HCT116 (cell line): ENCODE results near the gene DHRS7B. TPM values are rescaled to one million over a fixed set of nuclear protein-coding genes. Genes with fewer than 3 reads are reported as not detected.
"Not testable (repeated sequence)": the region's sequence is repeated elsewhere in the genome, so short reads cannot be mapped to it uniquely, and the experiment has no call there.

Source experiments
- ATAC-seq: fragments of 200-7000 bp; cut with Tn5 transposase; 2 replicates; pipeline ENCODE4 v1.9.1; 2020; ENCODE audit warnings: mild to moderate bottlenecking, moderate library complexity
- BruUV-seq: library from RNA; stranded (reverse); fragments of 400-500 nt; replicated peaks from 2 replicates; lab custom pipeline; 2021; lab: Mats Ljungman, UMichigan
- CTCF ChIA-PET: fragments of 300-600 bp; sonication (Branson Sonifier 250); formaldehyde crosslinking; loops from one replicate; lab custom pipeline; 2021; ENCODE audit warnings: antibody characterized with exemption; lab: Charles Lee
- POLR2A ChIA-PET: fragments of 300-600, 350-600 bp; sonication (Branson Sonifier 250); formaldehyde crosslinking; loops from one replicate; lab custom pipeline; 2021; ENCODE audit warnings: antibody characterized with exemption; lab: Charles Lee
- RAD21 ChIA-PET, 2 experiments: fragments of 300-600 bp; sonication (Branson Sonifier 250); formaldehyde crosslinking; loops; one replicate each; lab custom pipeline; 2023; ENCODE audit warnings: low total read pairs in 2 of 2; ENCODE audit not compliant: uncharacterized antibody in 2 of 2, unreplicated experiment in 2 of 2, low non-redundant PET in 1 of 2; lab: Charles Lee
- DNase-seq: peaks from one replicate; pipeline ENCODE4 v3.0.0-alpha.2; 2010; ENCODE audit warnings: low read depth, low spot score
- H2AFZ ChIP-seq: fragments of 200-600 bp; shearing (Covaris generic), sonication (generic); 2 replicates; pipeline ENCODE4 v1.6.1; 2017; ENCODE audit warnings: low read depth, mixed run types, mixed read lengths, antibody characterized with exemption, low read length; ENCODE audit not compliant: poor library complexity, severe bottlenecking
- H3K27ac ChIP-seq: 2 replicates; pipeline ENCODE4 v1.5.1; 2012; ENCODE audit warnings: low read depth, low read length
- H3K27me3 ChIP-seq: fragments of 200-600 bp; sonication (generic); 2 replicates; pipeline ENCODE4 v1.6.1; 2016; ENCODE audit warnings: mixed run types, low read length, mixed read lengths; ENCODE audit not compliant: insufficient read depth
- H3K36me3 ChIP-seq, 2 experiments: fragments of 200-500 bp in 1 of 2; fragments of 200-600 bp in 1 of 2; sonication (Bioruptor generic) in 1 of 2; sonication (generic) in 1 of 2; 2 replicates each; pipeline versions ENCODE4 v1.5.1 to v1.6.1; 2014 to 2016; ENCODE audit warnings: low read length in 2 of 2, inconsistent platforms in 1 of 2, mixed read lengths in 1 of 2, mixed run types in 1 of 2; ENCODE audit not compliant: insufficient read depth in 2 of 2, control insufficient read depth in 1 of 2
- H3K4me1 ChIP-seq, 2 experiments: fragments of 200-600 bp in 1 of 2; sonication (generic) in 1 of 2; 2 replicates each; pipeline versions ENCODE4 v1.5.1 to v1.6.1; 2012 to 2017; ENCODE audit warnings: low read length in 2 of 2, inconsistent platforms in 1 of 2, mild to moderate bottlenecking in 1 of 2, mixed read lengths in 1 of 2, mixed run types in 1 of 2, moderate library complexity in 1 of 2; ENCODE audit not compliant: insufficient read depth in 2 of 2, control insufficient read depth in 1 of 2
- H3K4me2 ChIP-seq: fragments of 200-600 bp; sonication (generic); 2 replicates; pipeline ENCODE4 v1.6.1; 2017; ENCODE audit warnings: mixed run types, low read length, mixed read lengths
- H3K4me3 ChIP-seq, 2 experiments: fragments of 200-600 bp in 1 of 2; sonication (generic) in 1 of 2; replicated peaks in 1 of 2; 2 replicates each; pipeline ENCODE4 v1.5.1; 2011 to 2016; ENCODE audit warnings: low read length in 2 of 2, control low read depth in 1 of 2, low read depth in 1 of 2, mild to moderate bottlenecking in 1 of 2, mixed read lengths in 1 of 2, mixed run types in 1 of 2
- H3K79me2 ChIP-seq: fragments of 200-600 bp; sonication (generic); 2 replicates; pipeline ENCODE4 v1.6.1; 2017; ENCODE audit warnings: mild to moderate bottlenecking, mixed run types, low read length, moderate library complexity, mixed read lengths; ENCODE audit not compliant: insufficient read depth
- H3K9ac ChIP-seq: fragments of 200-600 bp; sonication (generic); 2 replicates; pipeline ENCODE4 v1.6.1; 2016; ENCODE audit warnings: low read length, mixed read lengths
- H3K9me2 ChIP-seq: fragments of 200-600 bp; sonication (generic), shearing (Covaris generic); 2 replicates; pipeline ENCODE4 v1.6.1; 2017; ENCODE audit warnings: mixed run types, mild to moderate bottlenecking, moderate library complexity; ENCODE audit not compliant: insufficient read depth
- H3K9me3 ChIP-seq, 2 experiments: fragments of 200-500 bp in 1 of 2; fragments of 200-600 bp in 1 of 2; sonication (Bioruptor generic) in 1 of 2; sonication (generic) in 1 of 2; 2 replicates each; pipeline ENCODE4 v1.6.1; 2014 to 2017; ENCODE audit warnings: low read length in 2 of 2, mixed read lengths in 2 of 2, inconsistent platforms in 1 of 2, low read depth in 1 of 2, mild to moderate bottlenecking in 1 of 2, mixed run types in 1 of 2, moderate library complexity in 1 of 2; ENCODE audit not compliant: control insufficient read depth in 1 of 2, insufficient read depth in 1 of 2
- H4K20me1 ChIP-seq: fragments of 200-600 bp; sonication (generic), shearing (Covaris generic); 2 replicates; pipeline ENCODE4 v1.6.1; 2017; ENCODE audit warnings: mixed run types, mild to moderate bottlenecking, moderate library complexity; ENCODE audit not compliant: insufficient read depth
- CEBPB ChIP-seq: IDR thresholded peaks from 2 replicates; pipeline ENCODE4 v1.6.1; 2012; ENCODE audit warnings: low read depth
- EGR1 ChIP-seq: IDR thresholded peaks from 2 replicates; pipeline ENCODE4 v1.6.1; 2012; ENCODE audit warnings: low read depth
- ELF1 ChIP-seq: IDR thresholded peaks from 2 replicates; pipeline ENCODE4 v1.6.1; 2012; ENCODE audit warnings: low read depth, borderline replicate concordance
- EZH2 ChIP-seq: fragments of 200-600 bp; sonication (generic); IDR thresholded peaks from 2 replicates; pipeline ENCODE4 v1.6.1; 2017; ENCODE audit warnings: antibody characterized with exemption, mixed run types
- EZH2phosphoT487 ChIP-seq: fragments of 200-600 bp; IDR thresholded peaks from 2 replicates; pipeline ENCODE4 v1.6.1; 2018; ENCODE audit warnings: antibody characterized with exemption, borderline replicate concordance
- JUND ChIP-seq: IDR thresholded peaks from 2 replicates; pipeline ENCODE4 v1.6.1; 2012
- POLR2A ChIP-seq: IDR thresholded peaks from 2 replicates; pipeline ENCODE4 v1.7.0; 2011; ENCODE audit warnings: borderline replicate concordance; ENCODE audit not compliant: insufficient read depth, insufficient read length; ENCODE audit errors: extremely low read depth
- POLR2AphosphoS5 ChIP-seq: IDR thresholded peaks from 2 replicates; pipeline ENCODE4 v1.6.1; 2011; ENCODE audit warnings: mild to moderate bottlenecking, low read depth, low read length, moderate library complexity
- SRF ChIP-seq: IDR thresholded peaks from 2 replicates; pipeline ENCODE4 v1.6.1; 2012; ENCODE audit warnings: low read depth
- YY1 ChIP-seq: IDR thresholded peaks from 2 replicates; pipeline ENCODE4 v1.6.1; 2011; ENCODE audit warnings: low read length, low read depth, moderate library complexity, mild to moderate bottlenecking; ENCODE audit not compliant: insufficient replicate concordance; ENCODE audit errors: extremely low read depth
- ZNF274 ChIP-seq: fragments of 200-500 bp; sonication (Bioruptor generic); IDR thresholded peaks from 2 replicates; pipeline ENCODE4 v1.6.1; 2014; ENCODE audit warnings: mild to moderate bottlenecking, low read depth, low read length, inconsistent platforms
- intact Hi-C: fragments of 100-400 bp; cut with micrococcal nuclease; formaldehyde crosslinking; loops from 2 replicates; pipeline ENCODE4 v1.10.0; 2022
- total RNA-seq: library from RNA; stranded (reverse); gene quantifications from one replicate; pipeline ENCODE4 v1.2.1, GENCODE V29; 2021; ENCODE audit not compliant: unreplicated experiment
- TF ChIP-seq, protein P1 (sequence below): IDR thresholded peaks from 2 replicates; pipeline ENCODE4 v1.6.1; 2011; ENCODE audit warnings: mild to moderate bottlenecking, low read length, moderate library complexity; ENCODE audit not compliant: insufficient replicate concordance; ENCODE audit errors: extremely low read depth
- TF ChIP-seq, protein P2 (sequence below): IDR thresholded peaks from 2 replicates; pipeline ENCODE4 v1.6.1; 2012
- TF ChIP-seq, protein P3 (sequence below), 3 experiments: fragments of 200-600 bp in 1 of 3; sonication (generic) in 1 of 3; IDR thresholded peaks in 2 of 3; conservative IDR thresholded peaks in 1 of 3; 2 replicates each; pipeline ENCODE4 v1.5.1; 2012 to 2017; ENCODE audit warnings: low read depth in 2 of 3, low read length in 2 of 3, antibody characterized with exemption in 1 of 3, borderline replicate concordance in 1 of 3, control low read depth in 1 of 3, mild to moderate bottlenecking in 1 of 3, mixed read lengths in 1 of 3, mixed run types in 1 of 3, moderate library complexity in 1 of 3; ENCODE audit not compliant: insufficient read depth in 1 of 3

DHRS7B gene
- total RNA-seq, 1 experiment from 2014 or later = 19.6 TPM

DNA sequence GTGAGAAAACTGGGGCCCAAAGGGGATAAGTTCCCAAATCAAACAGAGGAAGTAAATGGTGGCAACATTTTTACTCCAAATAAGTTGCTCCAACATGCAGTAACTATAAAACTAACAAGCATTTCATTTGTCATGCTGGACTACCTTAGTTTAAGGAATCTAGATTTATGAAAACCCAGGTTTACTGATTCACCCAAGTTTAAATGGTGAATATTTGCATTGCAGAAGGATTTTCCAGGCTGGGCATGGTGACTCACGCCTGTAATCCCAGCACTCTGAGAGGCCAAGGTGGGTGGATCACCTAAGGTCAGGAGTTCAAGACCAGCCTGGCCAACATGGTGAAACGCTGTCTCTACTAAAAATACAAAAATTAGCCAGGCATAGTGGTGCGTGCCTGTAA, 17.5 kb downstream of the DHRS7B start:
- H3K27ac ChIP-seq, H3K4me2 ChIP-seq, H4K20me1 ChIP-seq, DNase-seq, H3K79me2 ChIP-seq, intact Hi-C loops, H3K27me3 ChIP-seq, H3K36me3 ChIP-seq, H3K9me3 ChIP-seq, CTCF ChIA-PET, H3K9me2 ChIP-seq, ATAC-seq, H3K9ac ChIP-seq, POLR2A ChIA-PET, H3K4me1 ChIP-seq, BruUV-seq, H2AFZ ChIP-seq, H3K4me3 ChIP-seq, RAD21 ChIA-PET: not testable (repeated sequence)

DNA sequence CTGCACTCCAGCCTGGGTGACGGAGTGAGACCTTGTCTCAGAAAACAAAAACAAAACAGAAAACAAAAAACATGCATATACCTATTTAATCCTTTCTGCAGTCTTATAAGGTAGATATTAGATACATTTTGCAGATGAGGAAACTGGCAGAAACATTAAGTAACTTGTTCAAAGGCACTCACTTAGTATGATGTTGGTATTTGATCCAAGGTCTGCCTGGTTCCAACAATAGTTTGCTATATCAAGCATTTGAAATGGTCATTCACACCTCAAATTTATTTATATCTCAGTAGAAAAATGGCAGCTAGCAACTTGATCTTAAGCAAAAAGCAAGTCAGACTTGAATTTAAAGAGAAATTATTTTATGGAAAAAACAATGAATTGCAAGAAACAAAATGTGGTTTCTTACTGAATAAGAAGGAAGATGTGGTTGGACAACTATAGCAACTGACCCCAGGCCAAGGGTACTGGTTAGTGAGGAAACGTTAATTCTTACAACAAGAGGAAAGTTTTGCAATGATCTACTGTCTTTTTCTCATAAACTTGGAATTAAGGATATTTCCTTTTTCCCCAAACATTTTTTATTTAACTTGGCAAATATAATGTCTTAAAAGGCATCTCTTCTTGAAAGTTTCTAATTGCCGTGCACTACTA, 19.7 kb downstream of the DHRS7B start:
- Histone ChIP-seq H3K9me2 (no peaks in the 10 kb centered on the region), H3K4me1 (no peaks in the 10 kb centered on the region; a peak in 1 of 4 replicates), H3K9me3 (peaks cover 0 to 3% of the 10 kb centered on the region in 2 experiments; a peak in 1 of 4 replicates), H3K4me2 (no peak overlapping the region), H3K27me3 (no peaks in the 10 kb centered on the region), H3K9ac (no peak overlapping the region), H2AFZ (no peak overlapping the region), H3K27ac (no peak overlapping the region), H4K20me1 (no peaks in the 10 kb centered on the region), H3K4me3 (no peak overlapping the region), H3K79me2 (no peaks in the 10 kb centered on the region), H3K36me3 (no peaks in the 10 kb centered on the region)
- DNase-seq (no peak), ATAC-seq (no peak)
- intact Hi-C loops = no loop called here
- RAD21 ChIA-PET = no interaction called here
- POLR2A ChIA-PET = no interaction called here
- no peak for TF ChIP-seq EZH2
- TF ChIP-seq, protein P1, sequence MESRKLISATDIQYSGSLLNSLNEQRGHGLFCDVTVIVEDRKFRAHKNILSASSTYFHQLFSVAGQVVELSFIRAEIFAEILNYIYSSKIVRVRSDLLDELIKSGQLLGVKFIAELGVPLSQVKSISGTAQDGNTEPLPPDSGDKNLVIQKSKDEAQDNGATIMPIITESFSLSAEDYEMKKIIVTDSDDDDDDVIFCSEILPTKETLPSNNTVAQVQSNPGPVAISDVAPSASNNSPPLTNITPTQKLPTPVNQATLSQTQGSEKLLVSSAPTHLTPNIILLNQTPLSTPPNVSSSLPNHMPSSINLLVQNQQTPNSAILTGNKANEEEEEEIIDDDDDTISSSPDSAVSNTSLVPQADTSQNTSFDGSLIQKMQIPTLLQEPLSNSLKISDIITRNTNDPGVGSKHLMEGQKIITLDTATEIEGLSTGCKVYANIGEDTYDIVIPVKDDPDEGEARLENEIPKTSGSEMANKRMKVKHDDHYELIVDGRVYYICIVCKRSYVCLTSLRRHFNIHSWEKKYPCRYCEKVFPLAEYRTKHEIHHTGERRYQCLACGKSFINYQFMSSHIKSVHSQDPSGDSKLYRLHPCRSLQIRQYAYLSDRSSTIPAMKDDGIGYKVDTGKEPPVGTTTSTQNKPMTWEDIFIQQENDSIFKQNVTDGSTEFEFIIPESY = no peak
- TF ChIP-seq ZNF274 = no peak
- TF ChIP-seq, protein P2, sequence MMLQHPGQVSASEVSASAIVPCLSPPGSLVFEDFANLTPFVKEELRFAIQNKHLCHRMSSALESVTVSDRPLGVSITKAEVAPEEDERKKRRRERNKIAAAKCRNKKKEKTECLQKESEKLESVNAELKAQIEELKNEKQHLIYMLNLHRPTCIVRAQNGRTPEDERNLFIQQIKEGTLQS = no peak
- TF ChIP-seq JUND = no peak
- no peak for TF ChIP-seq EZH2phosphoT487
- no peak for TF ChIP-seq ELF1
- no peak for TF ChIP-seq POLR2A
- no peak for TF ChIP-seq EGR1
- TF ChIP-seq SRF = no peak
- TF ChIP-seq, protein P3, sequence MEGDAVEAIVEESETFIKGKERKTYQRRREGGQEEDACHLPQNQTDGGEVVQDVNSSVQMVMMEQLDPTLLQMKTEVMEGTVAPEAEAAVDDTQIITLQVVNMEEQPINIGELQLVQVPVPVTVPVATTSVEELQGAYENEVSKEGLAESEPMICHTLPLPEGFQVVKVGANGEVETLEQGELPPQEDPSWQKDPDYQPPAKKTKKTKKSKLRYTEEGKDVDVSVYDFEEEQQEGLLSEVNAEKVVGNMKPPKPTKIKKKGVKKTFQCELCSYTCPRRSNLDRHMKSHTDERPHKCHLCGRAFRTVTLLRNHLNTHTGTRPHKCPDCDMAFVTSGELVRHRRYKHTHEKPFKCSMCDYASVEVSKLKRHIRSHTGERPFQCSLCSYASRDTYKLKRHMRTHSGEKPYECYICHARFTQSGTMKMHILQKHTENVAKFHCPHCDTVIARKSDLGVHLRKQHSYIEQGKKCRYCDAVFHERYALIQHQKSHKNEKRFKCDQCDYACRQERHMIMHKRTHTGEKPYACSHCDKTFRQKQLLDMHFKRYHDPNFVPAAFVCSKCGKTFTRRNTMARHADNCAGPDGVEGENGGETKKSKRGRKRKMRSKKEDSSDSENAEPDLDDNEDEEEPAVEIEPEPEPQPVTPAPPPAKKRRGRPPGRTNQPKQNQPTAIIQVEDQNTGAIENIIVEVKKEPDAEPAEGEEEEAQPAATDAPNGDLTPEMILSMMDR (IDR thresholded peaks at IDR 0.05 in 2 of 3, conservative IDR thresholded peaks at IDR 0.05 in 1 of 3; ENCODE audit: borderline replicate concordance in 1 of 3, insufficient read depth in 1 of 3, low read depth in 2 of 3, low read length in 2 of 3) = no peak
- TF ChIP-seq POLR2AphosphoS5 = no peak
- TF ChIP-seq CEBPB = no peak
- no peak for TF ChIP-seq YY1
- CTCF ChIA-PET = no interaction called here
- BruUV-seq = no TSS peak
